Stimulated activated CD4-positive, alpha-beta T cell treated with anti-CD3 and anti-CD28 coated beads, Interleukin-4, amount 100 ng/mL, for 1 hour (primary cell): Measurements from ENCODE around the gene GVQW3.

Experiments
- DNase-seq: peaks from one replicate; pipeline ENCODE4 v3.0.0-alpha.2; 2020

Gene GVQW3

DNA sequence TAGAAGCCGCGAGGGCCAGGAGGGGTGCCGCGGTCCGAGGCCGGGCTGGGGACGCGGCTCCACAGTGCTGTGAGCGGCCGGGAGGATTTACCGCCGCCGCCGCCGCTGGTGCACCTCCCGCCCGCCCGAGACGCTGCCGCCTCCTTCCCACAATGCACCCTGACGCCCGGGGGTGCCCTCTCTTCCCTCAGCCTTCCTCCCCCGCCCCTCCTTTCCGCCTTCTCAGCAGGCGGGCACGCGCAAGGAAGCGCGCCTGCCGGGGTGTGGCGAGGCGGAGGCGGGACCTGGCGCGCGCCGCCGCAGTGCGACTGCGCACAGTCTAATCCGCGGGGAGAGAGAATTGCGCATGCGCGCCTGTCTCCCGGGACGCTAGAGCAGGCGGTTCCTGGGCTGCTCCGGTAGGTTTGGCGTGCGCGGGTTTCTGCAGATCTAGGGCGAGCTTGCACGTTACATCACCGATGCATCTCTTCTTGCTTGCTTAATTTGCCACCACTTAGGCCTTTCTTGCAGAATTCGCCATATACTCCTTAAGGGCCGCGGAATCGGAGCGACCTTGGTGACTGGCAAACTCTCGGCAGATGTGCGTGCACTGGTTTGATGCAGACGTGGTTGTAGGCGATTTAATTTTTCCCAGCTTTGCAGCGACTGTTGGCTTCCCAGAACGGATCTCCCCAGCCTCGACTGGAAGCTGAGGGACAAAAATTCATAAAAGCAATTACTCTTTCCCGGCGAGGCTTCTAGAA lies at the start of gene GVQW3, which contains the start of gene THAP12:
Gene GVQW3, plus strand, starts transcription at position 347 of the 743 bp plus-strand sequence. CDS start 506 bp downstream, outside the sequence.
Gene THAP12, minus strand, starts transcription at position 156 of the 743 bp plus-strand sequence. CDS start 296 bp downstream, outside the sequence.
- DNase-seq, result peak; percentile 95

GRCh38 chr11:76334826-76335389 lies 46.2 kb upstream of the GVQW3 start:
- no peak for DNase-seq

DNA sequence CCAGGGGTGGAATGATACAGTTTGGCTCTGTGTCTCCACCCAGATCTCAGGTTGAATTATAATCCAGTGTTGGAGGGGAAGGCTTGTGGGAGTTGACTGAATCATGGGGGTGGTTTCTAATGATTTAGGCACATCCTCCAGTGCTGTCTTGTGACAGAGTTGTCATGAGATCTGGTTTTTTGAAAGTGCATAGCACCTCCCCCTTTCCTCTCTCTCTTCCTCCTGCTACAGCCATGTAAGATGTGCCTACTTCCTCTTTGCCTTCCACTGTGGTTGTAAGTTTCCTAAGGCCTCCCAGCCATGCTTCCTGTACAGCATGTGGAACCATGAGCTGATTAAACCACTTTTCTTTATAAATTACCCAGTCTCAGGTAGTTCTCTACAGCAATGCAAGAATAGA lies 45.3 kb upstream of the GVQW3 start:
- DNase-seq, result no peak

DNA sequence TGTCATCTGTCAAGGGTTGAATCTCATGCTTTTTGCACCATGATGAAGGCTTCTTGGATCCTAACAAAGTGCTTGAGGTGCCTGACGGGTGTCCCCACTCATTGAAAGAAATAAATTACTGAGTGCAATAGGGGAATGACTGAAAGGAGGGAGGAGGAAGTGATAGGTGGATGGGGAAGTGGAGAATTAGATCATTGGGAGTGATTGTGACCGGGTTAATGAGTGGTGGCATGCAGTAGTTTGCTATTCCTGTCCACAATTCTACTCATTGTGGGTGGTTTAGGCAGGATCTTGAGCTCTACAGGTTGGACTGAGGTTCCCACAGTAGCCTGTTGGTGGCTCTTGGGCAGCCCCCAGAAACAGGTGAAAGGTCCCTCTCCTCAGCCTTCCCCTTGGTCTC lies 44.5 kb upstream of the GVQW3 start:
- no peak for DNase-seq

GRCh38 chr11:76337469-76337868 lies 43.7 kb upstream of the GVQW3 start:
- DNase-seq, result no peak

- DNase-seq, result no peak
Observed at GRCh38 chr11:76337923-76338322, 43.2 kb upstream of the GVQW3 start.

DNA sequence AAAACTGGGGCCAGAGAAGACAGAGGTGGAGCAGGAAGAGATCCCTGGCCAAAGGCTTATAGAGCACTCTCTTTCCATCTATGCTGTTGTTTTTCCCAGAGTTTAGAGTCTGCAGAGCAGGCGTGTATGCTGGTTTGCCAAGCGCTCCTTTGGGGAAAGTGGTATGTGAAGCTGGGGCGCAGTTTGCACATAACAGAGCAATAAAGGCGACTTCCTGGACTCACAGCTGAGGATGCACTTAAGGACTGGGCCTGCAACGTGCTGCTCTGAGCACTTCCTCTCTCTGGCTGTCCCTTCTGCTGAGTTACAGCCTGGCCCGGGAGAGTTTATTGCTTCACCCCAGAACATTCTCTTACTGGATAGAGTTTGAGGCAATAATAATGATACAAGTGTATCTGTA lies 41.9 kb upstream of the GVQW3 start:
- DNase-seq, result no peak

GRCh38 chr11:76347466-76347865 lies 33.7 kb upstream of the GVQW3 start:
- no peak for DNase-seq

DNA sequence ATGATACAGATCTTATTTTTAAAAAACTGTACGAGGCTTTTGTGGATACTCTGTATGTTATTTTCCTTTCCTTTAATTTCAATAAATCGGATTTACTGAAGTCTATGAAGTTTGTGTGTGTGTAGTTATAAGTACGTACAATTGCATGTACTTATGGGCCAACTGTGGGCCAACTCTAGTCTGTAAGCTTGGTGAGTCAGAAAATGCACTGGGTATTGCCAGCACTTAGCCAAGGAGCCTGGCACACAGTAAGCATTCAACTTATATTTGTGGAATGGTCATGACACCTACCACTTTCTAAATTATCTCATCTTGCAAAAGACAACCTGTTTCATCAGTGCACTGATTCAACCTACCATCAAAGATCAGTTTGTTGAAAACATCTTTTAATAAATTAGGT lies 32.8 kb upstream of the GVQW3 start:
- DNase-seq, result no peak

DNA sequence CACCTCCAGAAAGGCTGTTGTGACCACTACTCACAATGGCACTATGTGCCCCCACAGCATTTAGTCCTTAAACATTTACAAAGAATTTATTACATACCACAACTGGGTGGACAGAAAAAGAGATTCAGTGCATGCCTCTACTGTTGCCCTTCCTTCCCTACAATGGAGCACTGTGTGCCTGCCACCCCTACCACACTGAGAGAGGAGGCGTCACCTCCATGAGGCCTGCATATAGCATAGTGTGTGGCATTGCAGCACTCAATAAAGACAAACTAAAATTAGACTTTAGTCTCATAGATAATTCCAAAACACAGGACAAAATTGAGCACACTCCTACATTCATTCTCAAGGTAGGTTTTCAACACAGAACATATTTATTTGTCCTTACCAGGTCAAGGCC lies 26.0 kb upstream of the GVQW3 start:
- no peak for DNase-seq

DNA sequence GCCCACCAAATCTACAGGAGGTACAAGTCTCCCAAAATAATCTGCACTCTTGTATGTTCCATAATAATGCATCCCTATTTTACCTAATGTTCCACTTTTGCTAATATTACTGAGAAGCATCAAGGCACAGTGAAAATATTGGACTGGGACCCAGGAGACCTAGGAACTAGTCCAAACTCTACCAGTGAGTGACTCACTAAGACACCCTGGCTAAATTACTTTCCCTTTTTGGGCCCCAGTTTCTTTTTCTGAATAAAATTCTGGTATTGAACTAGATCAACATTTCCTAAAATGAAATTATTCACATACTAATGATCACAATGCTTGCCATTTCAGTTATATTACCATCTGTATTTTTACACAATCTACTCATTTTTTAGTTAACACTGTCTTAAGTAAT lies 19.7 kb upstream of the GVQW3 start:
- no peak for DNase-seq

DNA sequence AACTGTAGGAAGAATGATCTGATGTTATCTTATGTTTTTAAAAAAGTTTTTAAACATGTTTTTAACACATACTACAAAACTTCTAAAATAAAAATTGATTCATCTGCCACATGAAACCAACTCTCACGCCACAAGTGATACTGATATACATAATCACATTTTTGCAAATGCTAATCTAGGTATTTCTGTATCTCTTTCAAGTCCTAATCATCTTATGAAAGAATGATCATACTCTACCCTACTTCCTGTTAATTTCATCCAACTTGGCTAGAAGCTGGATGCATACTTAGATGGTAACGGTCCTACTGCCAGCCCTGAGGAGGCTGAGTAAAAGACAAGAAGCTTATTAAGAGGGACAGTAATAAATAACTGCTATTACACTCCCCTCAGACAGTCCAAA lies 19.3 kb upstream of the GVQW3 start:
- DNase-seq, result no peak

DNA sequence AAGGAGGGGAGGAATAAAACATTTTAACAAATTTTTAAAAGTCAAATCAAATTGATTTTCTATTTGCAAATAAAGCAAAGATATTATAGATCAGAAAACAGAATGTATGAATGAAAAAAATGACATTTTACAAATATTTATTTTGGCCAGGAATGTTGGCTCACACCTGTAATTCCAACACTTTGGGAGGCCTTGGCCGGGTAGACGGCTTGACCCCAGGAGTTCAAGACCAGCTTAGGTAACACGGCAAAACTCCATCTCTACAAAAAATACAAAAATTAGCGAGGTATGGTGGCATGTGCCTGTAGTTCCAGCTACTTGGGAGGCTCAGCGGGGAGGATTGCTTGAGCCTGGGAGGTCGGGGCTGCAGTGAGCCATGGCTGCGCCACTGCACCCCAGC lies 18.4 kb upstream of the GVQW3 start:
- no peak for DNase-seq

DNA sequence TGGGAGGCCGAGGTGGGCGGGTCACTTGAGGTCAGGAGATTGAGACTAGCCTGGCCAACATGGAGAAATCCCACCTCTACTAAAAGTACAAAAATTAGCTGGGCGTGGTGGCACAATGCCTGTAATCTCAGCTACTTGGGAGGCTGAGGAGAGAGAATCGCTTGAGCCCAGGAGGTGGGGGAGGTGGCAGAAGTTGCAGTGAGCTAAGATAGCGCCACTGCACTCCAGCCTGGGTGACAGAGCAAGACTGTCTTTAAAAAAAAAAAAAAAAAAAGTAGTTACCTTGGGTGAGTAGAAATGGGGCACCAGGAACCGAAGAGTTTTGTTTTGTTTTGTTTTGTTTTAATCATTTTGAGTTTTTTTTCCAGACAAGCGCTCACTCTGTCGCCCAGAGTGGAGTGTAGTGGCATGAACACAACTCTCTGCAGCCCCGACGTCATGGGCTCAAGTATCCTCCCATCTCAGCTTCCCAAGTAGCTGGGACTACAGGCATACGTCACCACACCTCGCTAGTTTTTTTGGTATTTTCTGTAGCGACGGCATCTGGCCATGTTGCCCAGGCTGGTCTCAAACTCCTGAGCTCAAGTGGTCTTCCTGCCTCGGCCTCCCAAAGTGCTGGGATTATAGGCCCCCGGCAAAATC lies 16.0 kb upstream of the GVQW3 start:
- DNase-seq, result no peak

- DNase-seq, result no peak
Observed at GRCh38 chr11:76368490-76368889, 12.6 kb upstream of the GVQW3 start.

- no peak for DNase-seq
Observed at GRCh38 chr11:76369406-76369805, 11.7 kb upstream of the GVQW3 start.

DNA sequence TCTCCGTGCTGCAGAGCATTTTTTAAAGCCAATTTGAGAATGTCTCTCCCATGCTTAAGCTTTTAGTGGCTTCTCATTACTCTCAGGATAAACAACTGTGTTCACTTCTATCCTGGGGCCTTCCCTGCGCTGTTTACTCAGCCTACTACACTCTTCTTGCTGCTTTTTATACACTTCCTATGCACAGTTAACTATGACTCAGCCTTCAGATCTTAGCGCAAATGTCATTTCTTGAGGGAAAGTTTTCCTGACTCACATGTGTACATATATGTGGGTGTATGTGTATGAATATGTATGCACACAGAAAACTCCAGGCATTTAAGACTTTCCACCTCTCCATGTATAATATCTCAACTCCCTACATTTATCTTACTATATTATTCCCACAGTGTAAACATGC lies 10.0 kb upstream of the GVQW3 start:
- peak; percentile 21 for DNase-seq

- no peak for DNase-seq
Observed at GRCh38 chr11:76376746-76377558, 4.2 kb upstream of the GVQW3 start.

- no peak for DNase-seq
Observed at GRCh38 chr11:76379807-76380158, 1.3 kb upstream of the GVQW3 start.

- peak; percentile 57 for DNase-seq
Observed at GRCh38 chr11:76380159-76380976, 755 bp upstream of the GVQW3 start.

GRCh38 chr11:76382209-76382608 lies 1.1 kb downstream of the GVQW3 start:
- DNase-seq, result no peak

- no peak for DNase-seq
Observed at GRCh38 chr11:76385903-76386302, 4.8 kb downstream of the GVQW3 start.

DNA sequence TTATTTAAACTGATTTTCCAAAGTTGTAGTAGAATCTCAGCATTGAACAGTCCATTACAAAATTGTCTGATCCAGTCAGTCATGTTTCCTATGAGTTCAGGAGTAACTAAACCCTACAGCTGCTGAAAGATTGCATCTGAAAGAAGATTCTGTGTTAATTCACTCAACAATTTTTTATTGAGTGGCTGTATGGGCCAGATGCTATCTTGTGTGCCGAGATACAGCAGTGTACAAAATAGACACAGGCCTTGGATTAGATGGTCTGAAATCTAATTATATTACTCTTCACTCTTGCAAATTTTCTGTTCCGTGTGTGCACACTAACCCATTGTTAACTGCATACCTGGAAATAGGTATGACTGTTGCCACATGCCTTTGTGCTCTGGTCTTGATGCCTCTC lies 7.3 kb downstream of the GVQW3 start:
- no peak for DNase-seq
